OCI-LY1 (cell line): ENCODE measurements around the gene PEX7.

Source experiments
- H2AFZ ChIP-seq: fragments of 200-600 bp; sonication (generic), shearing (Covaris generic); 2 replicates; pipeline ENCODE4 v1.6.0; 2014; ENCODE audit warnings: antibody characterized with exemption, mild to moderate bottlenecking, low read length
- H3F3A ChIP-seq: fragments of 200-600 bp; sonication (generic), shearing (Covaris generic); 2 replicates; pipeline ENCODE4 v1.6.0; 2014; ENCODE audit warnings: mild to moderate bottlenecking, antibody characterized with exemption, low read length, moderate library complexity; ENCODE audit not compliant: insufficient read depth
- H3K27ac ChIP-seq: fragments of 200-600 bp; sonication (generic); 2 replicates; pipeline ENCODE4 v1.5.1; 2014; ENCODE audit warnings: low read length, mixed run types, mild to moderate bottlenecking, low read depth; ENCODE audit not compliant: poor library complexity, severe bottlenecking
- H3K27me3 ChIP-seq: fragments of 200-600 bp; sonication (generic); 2 replicates; pipeline ENCODE4 v1.6.0; 2014; ENCODE audit warnings: antibody characterized with exemption, mild to moderate bottlenecking, low read length, moderate library complexity; ENCODE audit not compliant: insufficient read depth
- H3K36me3 ChIP-seq: fragments of 200-600 bp; sonication (generic); 2 replicates; pipeline ENCODE4 v1.6.1; 2014; ENCODE audit warnings: mild to moderate bottlenecking, antibody characterized with exemption, low read length, moderate library complexity, mixed read lengths; ENCODE audit not compliant: insufficient read depth
- H3K4me1 ChIP-seq: fragments of 200-600 bp; sonication (generic); 2 replicates; pipeline ENCODE4 v1.5.1; 2014; ENCODE audit warnings: mild to moderate bottlenecking, low read length, moderate library complexity; ENCODE audit not compliant: insufficient read depth, severe bottlenecking
- H3K4me2 ChIP-seq: fragments of 200-600 bp; sonication (generic), shearing (Covaris generic); 2 replicates; pipeline ENCODE4 v1.6.1; 2014; ENCODE audit warnings: low read length
- H3K4me3 ChIP-seq: fragments of 200-600 bp; sonication (generic); 2 replicates; pipeline ENCODE4 v1.5.1; 2014; ENCODE audit warnings: low read length, low read depth, mild to moderate bottlenecking, mixed read lengths; ENCODE audit not compliant: poor library complexity, severe bottlenecking
- H3K79me2 ChIP-seq: fragments of 200-600 bp; shearing (Covaris generic); 2 replicates; pipeline ENCODE4 v1.6.1; 2016; ENCODE audit warnings: mixed run types, low read length, mixed read lengths; ENCODE audit not compliant: insufficient read depth
- H3K9ac ChIP-seq: fragments of 200-600 bp; sonication (generic), shearing (Covaris generic); 2 replicates; pipeline ENCODE4 v1.6.1; 2014; ENCODE audit warnings: mild to moderate bottlenecking, low read length, mixed read lengths
- H3K9me2 ChIP-seq: fragments of 200-600 bp; sonication (generic), shearing (Covaris generic); 2 replicates; pipeline ENCODE4 v1.6.1; 2014; ENCODE audit warnings: low read depth, mild to moderate bottlenecking, low read length, mixed read lengths
- H3K9me3 ChIP-seq: fragments of 200-600 bp; shearing (Covaris generic); 2 replicates; pipeline ENCODE4 v1.6.1; 2014; ENCODE audit warnings: low read length, mixed read lengths
- H4K20me1 ChIP-seq: fragments of 200-600 bp; sonication (generic), shearing (Covaris generic); 2 replicates; pipeline ENCODE4 v1.6.0; 2016; ENCODE audit warnings: mild to moderate bottlenecking, low read length; ENCODE audit not compliant: insufficient read depth
- CTCF ChIP-seq: fragments of 200-600 bp; sonication (generic), shearing (Covaris generic); IDR thresholded peaks from 2 replicates; pipeline ENCODE4 v1.5.1; 2017; ENCODE audit warnings: mild to moderate bottlenecking, antibody characterized with exemption, low read length, moderate library complexity, mixed read lengths
- EZH2 ChIP-seq: fragments of 200-600 bp; sonication (generic), shearing (Covaris generic); IDR thresholded peaks from 2 replicates; pipeline ENCODE4 v1.8.0; 2017; ENCODE audit warnings: borderline replicate concordance, mixed run types, mild to moderate bottlenecking, antibody characterized with exemption, low read length, moderate library complexity, mixed read lengths

PEX7 gene

GRCh38 chr6:136782021-136782770 is 40.2 kb upstream of the PEX7 start:
- no peak overlapping the region for H3K9ac ChIP-seq
- peaks cover 29% of the 10 kb centered on the region for H3K79me2 ChIP-seq
- peaks cover 3% of the 10 kb centered on the region; the same call in 1 of the 2 replicates for H3K36me3 ChIP-seq
- no peak overlapping the region for H3K4me3 ChIP-seq
- H3K27ac ChIP-seq = peak overlapping the region; percentile 19
- H3K4me1 ChIP-seq = peaks cover 39% of the 10 kb centered on the region
- H4K20me1 ChIP-seq = no peaks in the 10 kb centered on the region
- no peak overlapping the region for H3K4me2 ChIP-seq
- H3K27me3 ChIP-seq = no peaks in the 10 kb centered on the region
- TF ChIP-seq EZH2 (no peak), CTCF (no peak)
- no peak overlapping the region for H2AFZ ChIP-seq
- no peaks in the 10 kb centered on the region for H3F3A ChIP-seq
- H3K9me3 ChIP-seq = no peaks in the 10 kb centered on the region
- no peaks in the 10 kb centered on the region for H3K9me2 ChIP-seq

- Histone ChIP-seq H3K4me2 (no peak overlapping the region), H4K20me1 (no peaks in the 10 kb centered on the region), H3K27ac (peak overlapping the region; percentile 81)
Observed at GRCh38 chr6:136783021-136783420, 39.4 kb upstream of the PEX7 start.

GRCh38 chr6:136783495-136784270 is 38.7 kb upstream of the PEX7 start:
- peaks cover 18% of the 10 kb centered on the region for H3K36me3 ChIP-seq
- H3K9me2 ChIP-seq = no peaks in the 10 kb centered on the region
- H3K4me3 ChIP-seq = peak overlapping the region; percentile 62
- no peaks in the 10 kb centered on the region for H3K27me3 ChIP-seq
- H3K9ac ChIP-seq = peak overlapping the region; percentile 69
- H4K20me1 ChIP-seq = no peaks in the 10 kb centered on the region
- H3F3A ChIP-seq = no peaks in the 10 kb centered on the region
- no peaks in the 10 kb centered on the region for H3K9me3 ChIP-seq
- H2AFZ ChIP-seq = no peak overlapping the region
- H3K79me2 ChIP-seq = peaks cover 34% of the 10 kb centered on the region
- H3K4me1 ChIP-seq = peaks cover 49% of the 10 kb centered on the region
- TF ChIP-seq EZH2 = no peak
- TF ChIP-seq CTCF = no peak
- peak overlapping the region; percentile 82 for H3K4me2 ChIP-seq
- peak overlapping the region; percentile 81 for H3K27ac ChIP-seq

More at GRCh38 chr6:136783021-136783420, 39.4 kb upstream of the PEX7 start:
- no peaks in the 10 kb centered on the region for H3K27me3 ChIP-seq
- TF ChIP-seq CTCF (no peak), EZH2 (no peak)
- H3F3A ChIP-seq = no peaks in the 10 kb centered on the region
- H3K9me3 ChIP-seq = no peaks in the 10 kb centered on the region
- H3K4me3 ChIP-seq = no peak overlapping the region
- H3K36me3 ChIP-seq = peaks cover 12% of the 10 kb centered on the region; the same call in 1 of the 2 replicates
- peaks cover 34% of the 10 kb centered on the region for H3K79me2 ChIP-seq
- no peaks in the 10 kb centered on the region for H3K9me2 ChIP-seq
- no peak overlapping the region for H2AFZ ChIP-seq
- H3K4me1 ChIP-seq = peaks cover 46% of the 10 kb centered on the region
- no peak overlapping the region for H3K9ac ChIP-seq
